ENCODE data around the gene NEUROG1. TPM values are rescaled to one million over a fixed set of nuclear protein-coding genes. Genes with fewer than 3 reads are reported as not detected.

NEUROG1 gene
- total RNA-seq, 2 experiments from 2014 or later, result not detected

GRCh38 chr5:135569755-135570452, 34.1 kb upstream of the NEUROG1 start:
- no peak for DNase-seq
- ChIA-PET CTCF (interaction anchor here (0.8 to 6.8 kb wide), 7 partner anchors 9 to 113 kb away, joined by 3 to 149 read pairs (median 3); no protein-coding TSS in a partner anchor), POLR2A (no interaction called here)
- no peaks in the 10 kb centered on the region for H3K9me3 Mint-ChIP-seq
- peaks cover 5% of the 10 kb centered on the region for H3K27me3 Mint-ChIP-seq
- no peaks in the 10 kb centered on the region for H3K36me3 Mint-ChIP-seq (ENCODE audit: low read depth)
- H3K4me3 Mint-ChIP-seq, result no peak overlapping the region
- H3K27ac Mint-ChIP-seq, result no peak overlapping the region
- H3K4me1 Mint-ChIP-seq, result no peaks in the 10 kb centered on the region

DNA sequence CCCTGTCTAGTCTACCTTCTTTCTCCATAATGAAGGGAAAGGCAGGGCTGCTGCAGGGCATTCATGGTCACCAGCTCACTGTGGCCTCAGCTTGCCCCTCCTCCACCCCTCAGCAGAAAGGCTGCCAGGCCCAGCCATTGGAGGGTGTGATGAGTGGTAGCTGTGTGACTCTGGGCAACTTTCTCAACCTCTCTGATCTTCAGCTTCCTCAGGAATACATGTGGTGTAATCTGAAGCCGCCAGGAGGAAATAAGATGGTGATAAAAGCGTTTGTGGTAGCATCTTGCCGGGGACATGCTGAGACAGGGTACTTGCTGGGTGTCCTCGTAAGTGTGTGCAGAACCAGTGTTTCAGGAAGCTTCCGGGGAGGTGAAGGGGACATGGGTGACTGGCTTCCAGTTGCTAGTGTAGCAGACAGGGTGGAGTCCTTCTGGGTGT, 33.2 kb upstream of the NEUROG1 start:
- Mint-ChIP-seq H3K36me3 (ENCODE audit: low read depth) (no peaks in the 10 kb centered on the region), H3K4me1 (no peaks in the 10 kb centered on the region), H3K27ac (no peak overlapping the region), H3K27me3 (peaks cover 5% of the 10 kb centered on the region), H3K4me3 (no peak overlapping the region), H3K9me3 (no peaks in the 10 kb centered on the region)
- ChIA-PET CTCF (interaction anchor here (0.8 to 6.8 kb wide), 6 partner anchors 8 to 112 kb away, joined by 3 to 149 read pairs (median 5); no protein-coding TSS in a partner anchor), POLR2A (no interaction called here)
- DNase-seq, result no peak

DNA sequence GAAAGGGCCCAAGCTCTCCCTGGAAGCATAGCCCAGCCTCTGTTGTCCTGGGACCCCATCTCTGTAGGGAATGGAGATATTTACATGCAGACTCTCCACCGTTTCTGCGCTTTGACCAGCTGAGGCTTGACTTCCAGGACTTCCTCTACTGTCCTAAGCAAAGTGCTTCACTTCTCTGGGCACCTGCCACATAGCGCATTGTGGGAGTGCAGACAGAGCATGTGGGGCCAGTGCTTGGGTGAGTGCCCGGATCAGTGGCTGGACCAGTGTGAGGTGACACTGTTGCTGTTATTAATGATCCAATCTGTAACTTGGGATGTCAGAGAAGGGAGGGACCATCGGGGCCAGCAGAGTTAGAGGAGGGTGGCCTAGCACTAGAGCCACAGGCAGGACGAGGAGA, 32.5 kb upstream of the NEUROG1 start:
- Mint-ChIP-seq H3K27ac (no peak overlapping the region), H3K4me3 (no peak overlapping the region), H3K27me3 (peaks cover 5% of the 10 kb centered on the region), H3K4me1 (no peaks in the 10 kb centered on the region), H3K9me3 (no peaks in the 10 kb centered on the region), H3K36me3 (ENCODE audit: low read depth) (no peaks in the 10 kb centered on the region)
- DNase-seq, result no peak
- CTCF ChIA-PET, result interaction anchor here (1.1 to 6.8 kb wide), 5 partner anchors 7 to 105 kb away, joined by 4 to 149 read pairs (median 13); no protein-coding TSS in a partner anchor
- POLR2A ChIA-PET, result no interaction called here

GRCh38 chr5:135567661-135568060, 31.9 kb upstream of the NEUROG1 start:
- no peak overlapping the region for H3K4me3 Mint-ChIP-seq
- ChIA-PET POLR2A (no interaction called here), CTCF (interaction anchor here (2.6 to 6.8 kb wide), 4 partner anchors 12 to 104 kb away, joined by 17 to 149 read pairs (median 57); partner anchors contain the start of gene CXCL14)
- H3K27me3 Mint-ChIP-seq, result peaks cover 5% of the 10 kb centered on the region
- no peak for DNase-seq
- H3K4me1 Mint-ChIP-seq, result no peaks in the 10 kb centered on the region
- no peaks in the 10 kb centered on the region for H3K9me3 Mint-ChIP-seq
- H3K36me3 Mint-ChIP-seq (ENCODE audit: low read depth), result no peaks in the 10 kb centered on the region
- H3K27ac Mint-ChIP-seq, result no peak overlapping the region

DNA sequence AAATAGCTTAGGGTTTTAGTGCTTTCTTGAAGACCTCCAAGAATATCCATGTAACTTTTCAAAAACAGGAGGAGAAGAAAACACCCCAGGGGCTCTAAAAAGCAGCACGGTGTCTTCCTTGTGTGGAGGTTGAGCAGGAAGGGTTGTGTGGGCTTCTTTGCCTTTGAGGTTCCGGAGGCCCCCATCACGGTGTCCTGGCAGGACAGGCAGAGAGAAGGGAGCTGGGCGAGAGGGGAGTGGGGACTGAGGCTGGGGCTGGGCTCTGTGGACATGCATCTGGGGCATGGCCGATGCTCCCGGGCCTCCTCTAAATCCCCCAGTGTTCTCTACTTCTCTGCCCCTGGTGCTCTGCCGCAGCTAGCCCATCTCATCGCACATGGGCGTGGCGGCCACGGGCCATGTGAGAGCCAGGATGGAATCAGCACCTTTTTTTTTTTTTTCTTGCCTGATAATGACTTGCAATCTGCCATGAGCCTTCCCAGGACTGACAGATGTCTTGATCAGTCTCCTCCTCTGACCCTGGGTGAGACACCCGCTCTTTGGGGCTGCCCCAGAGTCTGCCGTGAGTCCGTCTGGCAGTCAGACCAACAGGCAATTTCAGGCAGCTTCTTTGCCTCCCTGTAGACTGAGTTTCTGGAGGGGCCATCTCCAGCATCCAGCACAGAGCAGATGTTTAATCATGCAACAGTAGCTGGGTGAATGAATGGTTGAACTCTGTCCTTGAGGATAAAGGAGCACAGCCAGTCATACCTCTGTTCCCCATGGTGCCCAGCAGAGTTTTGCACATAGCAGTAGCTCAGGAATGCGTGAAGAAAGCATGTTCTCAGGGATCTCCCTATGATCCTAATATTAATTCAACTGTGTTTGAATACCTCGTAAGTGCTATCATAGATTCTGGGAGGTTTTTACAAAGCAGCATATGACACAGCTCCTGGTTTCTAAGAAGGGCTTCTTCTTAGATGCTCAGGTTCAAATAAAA, 30.9 kb upstream of the NEUROG1 start:
- H3K4me1 Mint-ChIP-seq, result no peaks in the 10 kb centered on the region
- no peaks in the 10 kb centered on the region for H3K36me3 Mint-ChIP-seq (ENCODE audit: low read depth)
- ChIA-PET CTCF (interaction anchor here (1.0 to 6.8 kb wide), 20 partner anchors 13 to 646 kb away, joined by 3 to 149 read pairs (median 5); partner anchors contain the start of gene CXCL14), POLR2A (interaction anchor here (1.5 kb wide), 2 partner anchors 12 to 15 kb away, joined by 4 read pairs; no protein-coding TSS in a partner anchor)
- H3K27ac Mint-ChIP-seq, result no peak overlapping the region
- no peak for DNase-seq
- H3K4me3 Mint-ChIP-seq, result no peak overlapping the region
- H3K9me3 Mint-ChIP-seq, result no peaks in the 10 kb centered on the region
- peaks cover 7% of the 10 kb centered on the region for H3K27me3 Mint-ChIP-seq

GRCh38 chr5:135565725-135566421, 30.1 kb upstream of the NEUROG1 start:
- POLR2A ChIA-PET, result interaction anchor here (1.5 kb wide), 2 partner anchors 12 to 14 kb away, joined by 4 read pairs; no protein-coding TSS in a partner anchor
- Mint-ChIP-seq H3K4me3 (no peak overlapping the region), H3K27me3 (peaks cover 8% of the 10 kb centered on the region), H3K9me3 (no peaks in the 10 kb centered on the region), H3K27ac (no peak overlapping the region), H3K36me3 (ENCODE audit: low read depth) (no peaks in the 10 kb centered on the region), H3K4me1 (no peaks in the 10 kb centered on the region)
- CTCF ChIA-PET, result interaction anchor here (1.0 to 6.8 kb wide), 21 partner anchors 13 to 646 kb away, joined by 3 to 149 read pairs (median 5); partner anchors contain the start of gene CXCL14
- DNase-seq, result peak; percentile 70

DNA sequence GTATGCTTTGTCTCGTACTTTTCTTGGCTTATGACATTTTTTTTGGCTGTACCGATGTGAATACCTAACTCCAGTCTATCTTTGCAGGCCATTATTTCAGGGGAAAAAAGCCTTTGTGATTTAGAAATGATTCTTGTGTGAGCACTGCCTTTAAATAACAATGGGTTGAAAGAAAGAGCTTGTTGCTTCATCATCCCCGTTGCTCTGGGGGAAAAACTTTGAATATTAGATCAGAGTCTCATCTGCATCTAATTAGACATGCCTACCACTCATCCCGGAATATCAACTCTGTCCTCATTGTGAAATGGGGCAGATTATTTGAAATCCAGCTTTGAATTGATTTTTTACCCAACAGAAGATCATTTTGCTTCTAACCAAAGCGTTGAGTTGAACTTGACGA, 29.5 kb upstream of the NEUROG1 start:
- peaks cover 12% of the 10 kb centered on the region for H3K27me3 Mint-ChIP-seq
- POLR2A ChIA-PET, result no interaction called here

DNA sequence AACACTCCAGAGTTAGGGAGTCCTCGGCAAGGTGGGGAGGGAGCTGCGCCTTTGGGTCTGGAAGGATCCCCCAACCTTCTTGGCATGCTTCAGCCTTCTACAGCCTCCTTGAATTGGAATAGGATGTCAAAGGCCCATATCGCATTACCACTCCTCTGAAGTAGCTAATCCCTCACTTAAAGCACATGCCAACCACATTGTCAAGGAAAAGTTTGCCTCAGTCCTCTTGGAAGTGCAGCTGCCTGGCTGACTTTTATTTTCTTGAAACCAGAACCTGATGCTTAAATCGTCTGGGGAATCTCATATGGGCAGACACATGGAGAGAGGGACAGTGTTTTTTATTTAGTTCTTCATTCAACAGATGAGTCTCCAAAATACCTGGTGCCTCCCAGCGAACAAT, 28.6 kb upstream of the NEUROG1 start:
- ChIA-PET POLR2A (no interaction called here), CTCF (interaction anchor here (1.2 to 6.8 kb wide), 4 partner anchors 13 to 107 kb away, joined by 3 to 149 read pairs (median 50); no protein-coding TSS in a partner anchor)
- Mint-ChIP-seq H3K4me3 (no peak overlapping the region), H3K27me3 (peaks cover 17% of the 10 kb centered on the region), H3K9me3 (no peaks in the 10 kb centered on the region), H3K4me1 (peaks cover 2% of the 10 kb centered on the region), H3K27ac (no peak overlapping the region), H3K36me3 (ENCODE audit: low read depth) (no peaks in the 10 kb centered on the region)
- no peak for DNase-seq

More for the DNA sequence above, 29.5 kb upstream of the NEUROG1 start:
- H3K36me3 Mint-ChIP-seq (ENCODE audit: low read depth), result no peaks in the 10 kb centered on the region
- H3K9me3 Mint-ChIP-seq, result no peaks in the 10 kb centered on the region
- H3K27ac Mint-ChIP-seq, result no peak overlapping the region
- no peak for DNase-seq
- H3K4me1 Mint-ChIP-seq, result peaks cover 2% of the 10 kb centered on the region
- CTCF ChIA-PET, result interaction anchor here (1.1 to 6.8 kb wide), 12 partner anchors 14 to 647 kb away, joined by 3 to 149 read pairs (median 5); partner anchors contain the start of gene CXCL14
- H3K4me3 Mint-ChIP-seq, result no peak overlapping the region

DNA sequence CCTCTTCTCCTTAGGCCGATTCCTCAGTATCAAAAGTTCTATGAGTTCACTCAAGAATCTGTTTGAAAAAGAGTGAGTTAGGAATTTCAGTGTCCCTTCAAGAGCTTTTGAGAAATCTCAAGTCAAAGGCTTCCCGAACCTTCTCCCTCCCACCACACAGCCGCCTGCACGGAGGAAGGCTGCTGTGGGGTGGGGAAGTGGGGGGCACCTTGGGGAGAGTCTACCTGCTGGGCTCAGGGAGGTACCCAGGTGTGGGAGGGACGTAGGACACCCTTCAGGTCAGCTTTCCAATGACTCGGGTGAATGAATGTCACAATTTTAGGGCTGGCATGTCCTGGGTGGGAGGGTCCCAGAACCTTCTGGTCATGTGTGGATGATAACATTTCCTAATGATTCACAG, 25.5 kb upstream of the NEUROG1 start:
- no peak for DNase-seq
- H3K27me3 Mint-ChIP-seq, result peaks cover 31% of the 10 kb centered on the region
- no peak overlapping the region for H3K4me3 Mint-ChIP-seq
- no peaks in the 10 kb centered on the region for H3K9me3 Mint-ChIP-seq
- peaks cover 2% of the 10 kb centered on the region for H3K4me1 Mint-ChIP-seq
- POLR2A ChIA-PET, result no interaction called here
- H3K36me3 Mint-ChIP-seq (ENCODE audit: low read depth), result no peaks in the 10 kb centered on the region
- CTCF ChIA-PET, result interaction anchor here (0.6 to 3.6 kb wide), 20 partner anchors 8 to 491 kb away, joined by 3 to 42 read pairs (median 4); no protein-coding TSS in a partner anchor
- no peak overlapping the region for H3K27ac Mint-ChIP-seq

- CTCF ChIA-PET, result interaction anchor here (0.5 to 3.6 kb wide), 22 partner anchors 9 to 491 kb away, joined by 3 to 42 read pairs (median 4); no protein-coding TSS in a partner anchor
- peak; percentile 72 for DNase-seq
- Mint-ChIP-seq H3K4me1 (peaks cover 2% of the 10 kb centered on the region), H3K9me3 (no peaks in the 10 kb centered on the region), H3K4me3 (no peak overlapping the region), H3K27ac (no peak overlapping the region), H3K27me3 (peaks cover 33% of the 10 kb centered on the region), H3K36me3 (ENCODE audit: low read depth) (no peaks in the 10 kb centered on the region)
- POLR2A ChIA-PET, result no interaction called here
These were observed 25.1 kb upstream of the NEUROG1 start for GRCh38 chr5:135560858-135561257.

GRCh38 chr5:135559354-135559753, 23.6 kb upstream of the NEUROG1 start:
- Mint-ChIP-seq H3K36me3 (ENCODE audit: low read depth) (no peaks in the 10 kb centered on the region), H3K9me3 (no peaks in the 10 kb centered on the region), H3K4me1 (peaks cover 2% of the 10 kb centered on the region), H3K27me3 (peaks cover 33% of the 10 kb centered on the region), H3K4me3 (no peak overlapping the region), H3K27ac (no peak overlapping the region)
- CTCF ChIA-PET, result interaction anchor here (0.6 to 1.6 kb wide), 6 partner anchors 8 to 271 kb away, joined by 3 to 4 read pairs (median 4); no protein-coding TSS in a partner anchor
- POLR2A ChIA-PET, result no interaction called here
- DNase-seq, result no peak

Data from activated CD4-positive, alpha-beta memory T cell treated with anti-CD3 and anti-CD28 coated beads, Interleukin-2, amount 10 ng/mL, durations not matched to agents 7 days and 5 days (primary cell).